HTR-8/SVneo (cell line): ENCODE measurements around the gene EXOC6B.

ENCODE experiments used
- DNase-seq: peaks from one replicate; pipeline ENCODE4 v3.0.0; 2011; ENCODE audit warnings: low spot score, mixed read lengths; ENCODE audit not compliant: insufficient read length
- FAIRE-seq: peaks from 2 replicates; lab custom pipeline; 2011; peaks lifted over from hg19 to GRCh38; lab: Jason Lieb, UNC

EXOC6B gene

GRCh38 chr2:72144632-72145288 lies 681.1 kb downstream of the EXOC6B start:
- no peak for DNase-seq
- FAIRE-seq: no peak

- no peak for DNase-seq
- FAIRE-seq: no peak
Observed at GRCh38 chr2:72144274-72144631, 681.6 kb downstream of the EXOC6B start.

- no peak for DNase-seq
- FAIRE-seq: no peak
Observed at GRCh38 chr2:72143441-72144273, 682.2 kb downstream of the EXOC6B start.

- DNase-seq: no peak
Observed at GRCh38 chr2:72142570-72143440, 683.0 kb downstream of the EXOC6B start.

GRCh38 chr2:72141881-72142451 lies 683.9 kb downstream of the EXOC6B start:
- FAIRE-seq (no peak), DNase-seq (no peak)

More at GRCh38 chr2:72142570-72143440, 683.0 kb downstream of the EXOC6B start:
- no peak for FAIRE-seq

GRCh38 chr2:72141032-72141645 lies 684.7 kb downstream of the EXOC6B start:
- FAIRE-seq (no peak), DNase-seq (no peak)

GRCh38 chr2:72140621-72140960 lies 685.2 kb downstream of the EXOC6B start:
- FAIRE-seq: no peak
- no peak for DNase-seq

- DNase-seq (no peak), FAIRE-seq (no peak)
Observed at GRCh38 chr2:72139874-72140620, 685.8 kb downstream of the EXOC6B start.

- no peak for FAIRE-seq
- no peak for DNase-seq
Observed at GRCh38 chr2:72139471-72139873, 686.4 kb downstream of the EXOC6B start.

GRCh38 chr2:72138921-72139381 lies 686.9 kb downstream of the EXOC6B start:
- DNase-seq: no peak
- no peak for FAIRE-seq

GRCh38 chr2:72138011-72138881 lies 687.6 kb downstream of the EXOC6B start:
- no peak for FAIRE-seq
- DNase-seq: no peak

GRCh38 chr2:72137498-72138010 lies 688.3 kb downstream of the EXOC6B start:
- FAIRE-seq: peak; percentile 23
- DNase-seq: peak; percentile 85

GRCh38 chr2:72136933-72137497 lies 688.8 kb downstream of the EXOC6B start:
- FAIRE-seq (no peak), DNase-seq (no peak)

GRCh38 chr2:72136331-72136730 lies 689.5 kb downstream of the EXOC6B start:
- no peak for FAIRE-seq

GRCh38 chr2:72135921-72136320 lies 689.9 kb downstream of the EXOC6B start:
- DNase-seq: no peak
- FAIRE-seq: no peak

More at GRCh38 chr2:72136331-72136730, 689.5 kb downstream of the EXOC6B start:
- DNase-seq: no peak

- DNase-seq: no peak
- no peak for FAIRE-seq
Observed at GRCh38 chr2:72134997-72135800, 690.6 kb downstream of the EXOC6B start.

GRCh38 chr2:72134408-72134996 lies 691.3 kb downstream of the EXOC6B start:
- FAIRE-seq: no peak
- DNase-seq: no peak
